ENCODE results near the gene FZD4.
"Not testable (repeated sequence)": the region's sequence is repeated elsewhere in the genome, so short reads cannot be mapped to it uniquely, and the experiment has no call there.

Gene FZD4

GRCh38 chr11:86934926-86935579 is 20.1 kb downstream of the FZD4 start:
- DNase-seq: no peak

- DNase-seq: no peak
Measured at GRCh38 chr11:86934582-86934900, 20.7 kb downstream of the FZD4 start.

GRCh38 chr11:86933891-86934581 is 21.2 kb downstream of the FZD4 start:
- no peak for DNase-seq

GRCh38 chr11:86932924-86933875 is 22.0 kb downstream of the FZD4 start:
- no peak for DNase-seq

GRCh38 chr11:86932259-86932585 is 23.0 kb downstream of the FZD4 start:
- DNase-seq: no peak

- DNase-seq: no peak
Measured at GRCh38 chr11:86931548-86932258, 23.5 kb downstream of the FZD4 start.

GRCh38 chr11:86930957-86931547 is 24.1 kb downstream of the FZD4 start:
- DNase-seq: no peak

GRCh38 chr11:86926975-86927374 is 28.2 kb downstream of the FZD4 start:
- no peak for DNase-seq

- DNase-seq: no peak
Measured at GRCh38 chr11:86923999-86924766, 31.0 kb downstream of the FZD4 start.

- no peak for DNase-seq
Measured at GRCh38 chr11:86922225-86922624, 33.0 kb downstream of the FZD4 start.

- no peak for DNase-seq
Measured at GRCh38 chr11:86919557-86920210, 35.5 kb downstream of the FZD4 start.

- no peak for DNase-seq
Measured at GRCh38 chr11:86918973-86919372, 36.2 kb downstream of the FZD4 start.

GRCh38 chr11:86918496-86918895 is 36.7 kb downstream of the FZD4 start:
- DNase-seq: no peak

GRCh38 chr11:86917589-86917988 is 37.6 kb downstream of the FZD4 start:
- DNase-seq: no peak

- no peak for DNase-seq
Measured at GRCh38 chr11:86916330-86916729, 38.9 kb downstream of the FZD4 start.

GRCh38 chr11:86915850-86916249 is 39.3 kb downstream of the FZD4 start:
- DNase-seq: not testable (repeated sequence)

GRCh38 chr11:86914865-86915519 is 40.2 kb downstream of the FZD4 start:
- no peak for DNase-seq

GRCh38 chr11:86912238-86912637 is 43.0 kb downstream of the FZD4 start:
- no peak for DNase-seq

- no peak for DNase-seq
Measured at GRCh38 chr11:86910592-86910991, 44.6 kb downstream of the FZD4 start.

GRCh38 chr11:86906198-86906597 is 49.0 kb downstream of the FZD4 start:
- no peak for DNase-seq

- no peak for DNase-seq
Measured at GRCh38 chr11:86905252-86905651, 49.9 kb downstream of the FZD4 start.

Data from activated naive CD4-positive, alpha-beta T cell treated with anti-CD3 and anti-CD28 coated beads, Interleukin-2, amount 50 U/mL, for 16 hours (primary cell).